Measurements from ENCODE around the gene PDHA1. TPM values are rescaled to one million over a fixed set of nuclear protein-coding genes. Genes with fewer than 3 reads are reported as not detected.

PDHA1 gene
- total RNA-seq, 4 donors from 2014 or later, result 145 to 276 (median 200) TPM

GRCh38 chrX:19403696-19404095, 60.0 kb downstream of the PDHA1 start:
- Histone ChIP-seq H3K27ac (no peak overlapping the region), H3K9me3 (no peaks in the 10 kb centered on the region), H3K36me3 (no peaks in the 10 kb centered on the region), H3K4me1 (no peaks in the 10 kb centered on the region), H3K4me3 (no peak overlapping the region), H3K27me3 (no peaks in the 10 kb centered on the region)
- TF ChIP-seq POLR2A (IDR thresholded peaks at IDR 0.05), result no peak
- TF ChIP-seq, protein P1, sequence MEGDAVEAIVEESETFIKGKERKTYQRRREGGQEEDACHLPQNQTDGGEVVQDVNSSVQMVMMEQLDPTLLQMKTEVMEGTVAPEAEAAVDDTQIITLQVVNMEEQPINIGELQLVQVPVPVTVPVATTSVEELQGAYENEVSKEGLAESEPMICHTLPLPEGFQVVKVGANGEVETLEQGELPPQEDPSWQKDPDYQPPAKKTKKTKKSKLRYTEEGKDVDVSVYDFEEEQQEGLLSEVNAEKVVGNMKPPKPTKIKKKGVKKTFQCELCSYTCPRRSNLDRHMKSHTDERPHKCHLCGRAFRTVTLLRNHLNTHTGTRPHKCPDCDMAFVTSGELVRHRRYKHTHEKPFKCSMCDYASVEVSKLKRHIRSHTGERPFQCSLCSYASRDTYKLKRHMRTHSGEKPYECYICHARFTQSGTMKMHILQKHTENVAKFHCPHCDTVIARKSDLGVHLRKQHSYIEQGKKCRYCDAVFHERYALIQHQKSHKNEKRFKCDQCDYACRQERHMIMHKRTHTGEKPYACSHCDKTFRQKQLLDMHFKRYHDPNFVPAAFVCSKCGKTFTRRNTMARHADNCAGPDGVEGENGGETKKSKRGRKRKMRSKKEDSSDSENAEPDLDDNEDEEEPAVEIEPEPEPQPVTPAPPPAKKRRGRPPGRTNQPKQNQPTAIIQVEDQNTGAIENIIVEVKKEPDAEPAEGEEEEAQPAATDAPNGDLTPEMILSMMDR (IDR thresholded peaks at IDR 0.05), result no peak
- DNase-seq, result no peak

GRCh38 chrX:19410259-19410658, 66.5 kb downstream of the PDHA1 start:
- no peak for TF ChIP-seq POLR2A (IDR thresholded peaks at IDR 0.05)
- TF ChIP-seq, protein P1 (IDR thresholded peaks at IDR 0.05), result no peak
- Histone ChIP-seq H3K4me3 (no peak overlapping the region), H3K27ac (no peak overlapping the region), H3K9me3 (no peaks in the 10 kb centered on the region), H3K4me1 (no peaks in the 10 kb centered on the region), H3K27me3 (no peaks in the 10 kb centered on the region), H3K36me3 (no peaks in the 10 kb centered on the region)
- DNase-seq, result no peak

Small RNA genes within 50 kb of the gene (small RNA-seq; reads per million reads assigned to genes)
- gene RF00019, result 0 reads per million in 2 donors

Other genes starting within 250 kb of the PDHA1 start
- gene ADGRG2, start 221.5 kb upstream of the PDHA1 start, total RNA-seq, result 1 to 10 TPM in 1 of 4 donors, under 1 TPM in 2, not detected in 1; 0.28 to 1.5 (median 0.53) TPM
- gene MAP3K15, start 171.6 kb downstream of the PDHA1 start, total RNA-seq, result not detected

Measured in Peyer's patch (tissue), 4 donors.